GM12892 (cell line): ENCODE results near the gene GRK7.

Source experiments
- POLR2A ChIP-seq: IDR thresholded peaks from 2 replicates; pipeline ENCODE4 v1.6.1; 2011; ENCODE audit warnings: low read depth, low read length, control low read depth
- POLR2AphosphoS5 ChIP-seq: IDR thresholded peaks from 2 replicates; pipeline ENCODE4 v1.6.1; 2011; ENCODE audit warnings: low read depth, low read length, control low read depth

- TF ChIP-seq POLR2A (no peak), POLR2AphosphoS5 (no peak)
Measured at GRCh38 chr3:141754032-141754431, 9.2 kb upstream of the GRK7 start.
